H9 (cell line): ENCODE results near the gene GATA5. TPM values are rescaled to one million over a fixed set of nuclear protein-coding genes. Genes with fewer than 3 reads are reported as not detected.
A peak's percentile ranks its signal among the peaks of the same experiment; 100 is the strongest.

Experiments used
- DNase-seq: peaks from one replicate; pipeline ENCODE4 v3.0.0-alpha.2; 2017
- H2AFZ ChIP-seq: one replicate; pipeline ENCODE4 v1.6.1; 2013; ENCODE audit warnings: mild to moderate bottlenecking, low read length, control low read depth, moderate library complexity
- H2AK5ac ChIP-seq: 2 replicates; pipeline ENCODE4 v1.6.1; 2013; ENCODE audit warnings: low read length, control low read depth, mixed read lengths; ENCODE audit not compliant: insufficient read length
- H2BK120ac ChIP-seq: one replicate; pipeline ENCODE4 v1.6.1; 2013; ENCODE audit warnings: low read depth, mild to moderate bottlenecking, low read length, control low read depth, inconsistent platforms; ENCODE audit not compliant: poor library complexity, severe bottlenecking
- H2BK12ac ChIP-seq: 2 replicates; pipeline ENCODE4 v1.6.1; 2013; ENCODE audit warnings: low read length, control low read depth, mixed read lengths, low read depth; ENCODE audit not compliant: insufficient read length
- H2BK15ac ChIP-seq: 2 replicates; pipeline ENCODE4 v1.6.1; 2013; ENCODE audit warnings: low read depth, low read length, control low read depth
- H2BK20ac ChIP-seq: one replicate; pipeline ENCODE4 v1.6.1; 2013; ENCODE audit warnings: low read depth, mild to moderate bottlenecking, low read length, control low read depth, inconsistent platforms; ENCODE audit not compliant: poor library complexity, severe bottlenecking
- H2BK5ac ChIP-seq: 2 replicates; pipeline ENCODE4 v1.6.1; 2013; ENCODE audit warnings: low read length, control low read depth, mixed read lengths; ENCODE audit not compliant: insufficient read length
- H3K14ac ChIP-seq: 2 replicates; pipeline ENCODE4 v1.6.1; 2013; ENCODE audit warnings: low read length, control low read depth; ENCODE audit not compliant: insufficient read depth
- H3K18ac ChIP-seq: 2 replicates; pipeline ENCODE4 v1.6.1; 2013; ENCODE audit warnings: low read depth, mild to moderate bottlenecking, mixed read lengths, low read length, control low read depth; ENCODE audit not compliant: insufficient read length
- H3K23ac ChIP-seq: 2 replicates; pipeline ENCODE4 v1.6.1; 2013; ENCODE audit warnings: low read length, control low read depth, mixed read lengths, low read depth; ENCODE audit not compliant: insufficient read length
- H3K23me2 ChIP-seq: 2 replicates; pipeline ENCODE4 v1.6.1; 2013; ENCODE audit warnings: low read depth, mild to moderate bottlenecking, mixed read lengths, low read length, control low read depth; ENCODE audit not compliant: insufficient read length, poor library complexity, severe bottlenecking
- H3K27ac ChIP-seq: 2 replicates; pipeline ENCODE4 v1.5.1; 2013; ENCODE audit warnings: low read length, control low read depth, mixed read lengths, low read depth; ENCODE audit not compliant: insufficient read length
- H3K27me3 ChIP-seq: 2 replicates; pipeline ENCODE4 v1.6.1; 2013; ENCODE audit warnings: low read length, control low read depth, inconsistent platforms; ENCODE audit not compliant: insufficient read depth
- H3K4ac ChIP-seq: 2 replicates; pipeline ENCODE4 v1.6.1; 2013; ENCODE audit warnings: low read depth, mild to moderate bottlenecking, control low read depth, inconsistent platforms, low read length, moderate library complexity
- H3K4me1 ChIP-seq: 2 replicates; pipeline ENCODE4 v1.6.1; 2013; ENCODE audit warnings: low read length, control low read depth, inconsistent platforms; ENCODE audit not compliant: insufficient read depth
- H3K4me2 ChIP-seq: 2 replicates; pipeline ENCODE4 v1.6.1; 2013; ENCODE audit warnings: low read length, control low read depth, mixed read lengths; ENCODE audit not compliant: insufficient read length, insufficient read depth
- H3K56ac ChIP-seq: 2 replicates; pipeline ENCODE4 v1.6.1; 2013; ENCODE audit warnings: low read depth, mild to moderate bottlenecking, mixed read lengths, low read length, control low read depth; ENCODE audit not compliant: insufficient read length
- H3K79me1 ChIP-seq: 2 replicates; pipeline ENCODE4 v1.6.1; 2013; ENCODE audit warnings: low read depth, mild to moderate bottlenecking, moderate library complexity, low read length, control low read depth, inconsistent platforms; ENCODE audit not compliant: insufficient read depth, poor library complexity, severe bottlenecking
- H3K79me2 ChIP-seq: 2 replicates; pipeline ENCODE4 v1.6.1; 2013; ENCODE audit warnings: low read length, control low read depth, inconsistent platforms; ENCODE audit not compliant: insufficient read depth
- H3K9ac ChIP-seq: 2 replicates; pipeline ENCODE4 v1.6.1; 2013; ENCODE audit warnings: low read length, control low read depth, mixed read lengths; ENCODE audit not compliant: insufficient read length; ENCODE audit errors: extremely low read depth
- H3K9me3 ChIP-seq: one replicate; pipeline ENCODE4 v1.6.1; 2013; ENCODE audit warnings: low read depth, low read length, inconsistent platforms; ENCODE audit not compliant: control insufficient read depth
- H3T11ph ChIP-seq: one replicate; pipeline ENCODE4 v1.6.1; 2013; ENCODE audit warnings: mild to moderate bottlenecking, low read length, control low read depth, inconsistent platforms
- H4K20me1 ChIP-seq: one replicate; pipeline ENCODE4 v1.6.1; 2013; ENCODE audit not compliant: control insufficient read depth, insufficient read length, insufficient read depth
- H4K5ac ChIP-seq: 2 replicates; pipeline ENCODE4 v1.6.1; 2013; ENCODE audit warnings: low read depth, mild to moderate bottlenecking, mixed read lengths, low read length, control low read depth; ENCODE audit not compliant: insufficient read length
- H4K8ac ChIP-seq: replicated peaks from 2 replicates; pipeline ENCODE4 v1.6.1; 2013; ENCODE audit warnings: low read length, control low read depth, mixed read lengths, low read depth; ENCODE audit not compliant: insufficient read length
- H4K91ac ChIP-seq: 2 replicates; pipeline ENCODE4 v1.6.1; 2013; ENCODE audit warnings: low read depth, mild to moderate bottlenecking, moderate library complexity, mixed read lengths, low read length, control low read depth; ENCODE audit not compliant: insufficient read length
- H3K27ac Mint-ChIP-seq, 3 experiments: 2 replicates in 2 of 3; 3 replicates in 1 of 3; pipeline ENCODE4 v1.8.0; 2020 to 2021; ENCODE audit warnings: mixed read lengths in 3 of 3, mild to moderate bottlenecking in 1 of 3, moderate library complexity in 1 of 3
- H3K27me3 Mint-ChIP-seq: 2 replicates; pipeline ENCODE4 v1.8.0; 2021; ENCODE audit warnings: low read depth, mild to moderate bottlenecking, moderate library complexity, mixed read lengths
- H3K36me3 Mint-ChIP-seq, 3 experiments: 2 replicates in 2 of 3; 3 replicates in 1 of 3; pipeline ENCODE4 v1.8.0; 2020 to 2021; ENCODE audit warnings: low read depth in 3 of 3, mixed read lengths in 3 of 3; ENCODE audit not compliant: insufficient read depth in 1 of 3
- H3K4me1 Mint-ChIP-seq, 2 experiments: 2 replicates each; pipeline ENCODE4 v1.8.0; 2020; ENCODE audit warnings: mixed read lengths in 2 of 2
- H3K4me3 Mint-ChIP-seq, 2 experiments: 2 replicates in 1 of 2; 3 replicates in 1 of 2; pipeline ENCODE4 v1.8.0; 2020 to 2021; ENCODE audit warnings: mild to moderate bottlenecking in 2 of 2, mixed read lengths in 2 of 2, moderate library complexity in 1 of 2
- H3K9me3 Mint-ChIP-seq, 2 experiments: 2 replicates in 1 of 2; 3 replicates in 1 of 2; pipeline ENCODE4 v1.8.0; 2020; ENCODE audit warnings: mild to moderate bottlenecking in 2 of 2, mixed read lengths in 2 of 2, moderate library complexity in 1 of 2
- WGBS: extraction: QIAGEN DNeasy Blood & Tissue Kit; methylation state at CpG from one replicate; pipeline ENCODE4 v1.1.7; 2013; ENCODE audit warnings: missing lambda C conversion rate, low lambda C conversion rate, mixed read lengths; ENCODE audit not compliant: insufficient read length; ENCODE audit errors: extremely low coverage; 5-methylcytosine and 5-hydroxymethylcytosine counted together
- total RNA-seq: library from RNA; stranded (reverse); gene quantifications from 2 replicates; pipeline ENCODE4 v1.2.1, GENCODE V29; 2021
- TF ChIP-seq, protein P1 (sequence below): fragments of 200-600 bp; sonication (generic); conservative IDR thresholded peaks from 3 replicates; pipeline ENCODE4 v1.8.0; 2021; ENCODE audit warnings: antibody characterized with exemption, mild to moderate bottlenecking

Gene GATA5
- total RNA-seq, 1 experiment from 2014 or later: 0.24 TPM

GRCh38 chr20:62474604-62475026 lies 1.2 kb downstream of the GATA5 start:
- H2AFZ ChIP-seq: no peak overlapping the region
- no peak overlapping the region for H3K23ac ChIP-seq
- no peak overlapping the region for H3K27ac ChIP-seq
- no peak overlapping the region for H4K91ac ChIP-seq
- WGBS: no CpG with 5 or more reads among the region's 25 CpGs
- no peak overlapping the region for H3K14ac ChIP-seq
- H3K23me2 ChIP-seq: peaks cover 16% of the 10 kb centered on the region
- TF ChIP-seq, protein P1, sequence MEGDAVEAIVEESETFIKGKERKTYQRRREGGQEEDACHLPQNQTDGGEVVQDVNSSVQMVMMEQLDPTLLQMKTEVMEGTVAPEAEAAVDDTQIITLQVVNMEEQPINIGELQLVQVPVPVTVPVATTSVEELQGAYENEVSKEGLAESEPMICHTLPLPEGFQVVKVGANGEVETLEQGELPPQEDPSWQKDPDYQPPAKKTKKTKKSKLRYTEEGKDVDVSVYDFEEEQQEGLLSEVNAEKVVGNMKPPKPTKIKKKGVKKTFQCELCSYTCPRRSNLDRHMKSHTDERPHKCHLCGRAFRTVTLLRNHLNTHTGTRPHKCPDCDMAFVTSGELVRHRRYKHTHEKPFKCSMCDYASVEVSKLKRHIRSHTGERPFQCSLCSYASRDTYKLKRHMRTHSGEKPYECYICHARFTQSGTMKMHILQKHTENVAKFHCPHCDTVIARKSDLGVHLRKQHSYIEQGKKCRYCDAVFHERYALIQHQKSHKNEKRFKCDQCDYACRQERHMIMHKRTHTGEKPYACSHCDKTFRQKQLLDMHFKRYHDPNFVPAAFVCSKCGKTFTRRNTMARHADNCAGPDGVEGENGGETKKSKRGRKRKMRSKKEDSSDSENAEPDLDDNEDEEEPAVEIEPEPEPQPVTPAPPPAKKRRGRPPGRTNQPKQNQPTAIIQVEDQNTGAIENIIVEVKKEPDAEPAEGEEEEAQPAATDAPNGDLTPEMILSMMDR: no peak
- H2BK15ac ChIP-seq: no peak overlapping the region
- no peak overlapping the region for H2BK20ac ChIP-seq
- H3K4ac ChIP-seq: no peak overlapping the region
- H3K4me3 Mint-ChIP-seq: peak overlapping the region; percentile 42 to 76
- no peak overlapping the region for H3K9ac ChIP-seq
- no peak overlapping the region for H2BK120ac ChIP-seq
- H3K27me3 Mint-ChIP-seq: peaks cover 83% of the 10 kb centered on the region
- peak overlapping the region; percentile 25 for H3K4me2 ChIP-seq
- no peaks in the 10 kb centered on the region for H3K9me3 ChIP-seq
- H3K4me1 ChIP-seq: no peaks in the 10 kb centered on the region
- H3K79me2 ChIP-seq: no peaks in the 10 kb centered on the region
- no peak overlapping the region for H4K5ac ChIP-seq
- no peak overlapping the region for H2BK5ac ChIP-seq
- H3K36me3 Mint-ChIP-seq: no peaks in the 10 kb centered on the region; a peak in 1 of 7 replicates
- H3K9me3 Mint-ChIP-seq: peaks cover 0 to 2% of the 10 kb centered on the region in 2 experiments; a peak in 1 of 5 replicates
- H4K20me1 ChIP-seq: no peaks in the 10 kb centered on the region
- H3T11ph ChIP-seq: no peak overlapping the region
- H3K27me3 ChIP-seq: peaks cover 45% of the 10 kb centered on the region
- no peak overlapping the region for H3K56ac ChIP-seq
- H4K8ac ChIP-seq: no peak overlapping the region
- peaks cover 9 to 39% of the 10 kb centered on the region in 2 experiments for H3K4me1 Mint-ChIP-seq
- H2AK5ac ChIP-seq: no peak overlapping the region
- H3K79me1 ChIP-seq: no peaks in the 10 kb centered on the region
- no peak overlapping the region for H2BK12ac ChIP-seq
- H3K27ac Mint-ChIP-seq: no peak overlapping the region
- H3K18ac ChIP-seq: no peak overlapping the region
- DNase-seq: no peak
